Omental fat pad (tissue), 4 donors: ENCODE data around the gene ACAD10. TPM values are rescaled to one million over a fixed set of nuclear protein-coding genes. Genes with fewer than 3 reads are reported as not detected.
A peak's percentile ranks its signal among the peaks of the same experiment; 100 is the strongest.

ENCODE experiments used
- ATAC-seq: fragments of 150-250 bp; one replicate; pipeline ENCODE4 v1.9.1; 2016; ENCODE audit warnings: mild to moderate bottlenecking, moderate library complexity; ENCODE audit not compliant: low FRiP score
- DNase-seq: peaks from one replicate; pipeline ENCODE4 v3.0.0-alpha.2; 2019; ENCODE audit warnings: low spot score
- CTCF ChIP-seq, 3 donors: fragments of 450-650 bp; IDR thresholded peaks; one replicate each; pipeline ENCODE4 v1.5.1; 2016 to 2017; ENCODE audit warnings: antibody characterized with exemption in 3 of 3, mild to moderate bottlenecking in 3 of 3, moderate library complexity in 2 of 3
- total RNA-seq, 4 donors: library from RNA; depleted of rRNA; stranded (reverse); fragments of >200 nt; gene quantifications; one replicate each; pipeline ENCODE4 v1.1.0, GENCODE V29; 2016

ACAD10 gene
- total RNA-seq, 4 donors from 2014 or later, result 12.2 to 29.6 (median 15.9) TPM

DNA sequence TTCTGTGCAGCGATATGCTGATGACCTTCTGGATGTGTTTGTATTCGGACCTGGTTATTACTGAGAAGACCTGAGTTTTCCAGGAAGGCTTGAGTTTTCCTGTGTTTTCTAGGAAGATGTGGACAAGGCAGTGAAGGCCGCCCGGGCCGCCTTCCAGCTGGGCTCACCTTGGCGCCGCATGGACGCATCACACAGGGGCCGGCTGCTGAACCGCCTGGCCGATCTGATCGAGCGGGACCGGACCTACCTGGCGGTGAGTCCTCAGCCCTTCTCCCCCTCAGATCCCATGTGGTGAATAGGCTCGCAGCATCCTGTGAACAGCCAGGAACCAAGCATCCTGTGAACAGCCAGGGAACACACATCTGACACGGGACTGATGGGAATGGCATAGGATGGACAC is 97.2 kb downstream of the ACAD10 start:
- TF ChIP-seq CTCF (IDR thresholded peaks at IDR 0.05), result no peak
- ATAC-seq (no peak), DNase-seq (no peak)

DNA sequence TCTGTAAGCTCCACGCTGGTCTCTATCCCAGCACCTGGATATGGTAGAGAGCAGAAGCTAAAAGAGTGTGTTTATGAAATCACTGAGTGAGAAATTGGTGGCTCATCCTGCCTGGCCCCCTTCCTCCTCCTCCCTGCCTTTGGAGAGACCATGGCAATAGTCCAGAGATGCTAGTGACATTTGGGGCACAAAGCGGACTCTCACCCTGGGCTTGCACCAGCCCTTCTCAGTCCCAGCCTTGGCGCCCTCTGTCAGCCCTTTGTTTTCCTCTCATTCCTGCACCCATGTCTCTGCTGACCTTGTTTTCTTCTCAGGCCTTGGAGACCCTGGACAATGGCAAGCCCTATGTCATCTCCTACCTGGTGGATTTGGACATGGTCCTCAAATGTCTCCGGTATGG is 99.1 kb downstream of the ACAD10 start:
- DNase-seq (no peak), ATAC-seq (no peak)
- TF ChIP-seq CTCF (IDR thresholded peaks at IDR 0.05), result no peak

DNA sequence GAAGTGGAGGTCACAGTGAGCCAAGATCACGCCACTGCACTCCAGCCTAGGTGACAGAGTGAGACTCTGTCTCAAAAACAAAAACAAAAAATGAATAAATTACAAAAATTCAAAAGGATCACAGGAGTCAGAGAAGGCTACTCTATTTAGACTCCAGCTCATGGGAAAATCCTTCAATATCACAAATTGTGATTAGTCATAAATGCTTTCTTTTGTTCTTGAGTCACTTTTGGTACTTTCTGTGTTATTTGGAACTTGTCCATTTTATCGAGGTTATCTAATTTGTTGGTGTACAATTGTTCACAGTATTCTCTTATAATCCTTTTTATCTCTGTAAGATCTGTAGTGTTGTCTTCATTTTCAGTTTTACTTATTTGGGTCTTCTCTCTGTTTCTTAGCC is 99.8 kb downstream of the ACAD10 start:
- no peak for TF ChIP-seq CTCF (IDR thresholded peaks at IDR 0.05)

DNA sequence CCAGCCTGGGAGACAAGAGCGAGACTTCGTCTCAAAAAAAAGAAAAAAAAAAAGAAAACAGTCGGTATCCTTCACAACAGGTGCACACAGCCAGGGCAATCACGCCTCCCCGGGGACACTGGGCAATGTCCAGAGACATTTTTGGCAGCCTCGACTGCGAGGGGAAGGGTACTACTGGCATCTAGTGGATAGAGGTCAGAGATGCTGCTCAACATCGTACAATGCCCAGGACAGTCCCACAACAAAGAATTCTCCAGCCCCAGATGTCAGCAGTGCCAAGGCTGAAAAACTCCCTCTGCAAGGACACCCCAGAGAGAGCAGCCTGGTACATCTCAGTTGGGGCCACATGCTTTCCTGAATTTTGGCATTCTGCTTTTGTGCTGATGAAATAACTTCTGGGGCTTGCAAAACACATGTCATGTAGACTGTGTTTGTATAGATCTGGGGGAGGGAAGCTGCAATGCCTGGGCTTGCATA is 102.4 kb downstream of the ACAD10 start:
- DNase-seq, result no peak
- peak; percentile 46 for ATAC-seq
- no peak for TF ChIP-seq CTCF (IDR thresholded peaks at IDR 0.05)

More for the DNA sequence above, 99.8 kb downstream of the ACAD10 start:
- DNase-seq (no peak), ATAC-seq (no peak)

GRCh38 chr12:111789779-111790178 is 103.9 kb downstream of the ACAD10 start:
- ATAC-seq (no peak), DNase-seq (no peak)
- no peak for TF ChIP-seq CTCF (IDR thresholded peaks at IDR 0.05)

DNA sequence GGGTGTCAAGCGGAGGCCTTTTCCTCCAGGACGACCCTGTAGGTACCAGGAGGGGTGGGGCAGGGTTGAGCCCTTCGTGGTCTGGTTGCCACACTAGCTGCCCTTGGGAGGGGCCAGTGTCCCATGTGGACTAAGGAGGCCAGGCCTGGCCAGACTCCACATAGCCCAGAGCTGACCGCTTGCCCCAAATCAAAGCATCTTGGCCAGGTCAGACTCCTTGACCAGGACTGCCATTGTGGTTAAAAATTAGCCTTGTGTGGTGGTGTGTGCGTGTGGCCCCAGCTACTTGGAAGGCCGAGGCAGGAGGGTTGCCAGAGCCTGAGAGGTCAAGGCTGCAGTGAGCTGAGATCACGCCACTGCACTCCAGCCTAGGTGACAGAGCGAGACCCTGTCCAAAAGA is 105.7 kb downstream of the ACAD10 start:
- ATAC-seq, result no peak
- DNase-seq, result no peak
- no peak for TF ChIP-seq CTCF (IDR thresholded peaks at IDR 0.05)

- ATAC-seq (peak; percentile 35), DNase-seq (no peak)
- TF ChIP-seq CTCF (IDR thresholded peaks at IDR 0.05), result no peak
These were observed 106.5 kb downstream of the ACAD10 start for GRCh38 chr12:111792155-111792855.
